HG02970 (cell line): Measurements from ENCODE around the gene DYRK1A.
"Not testable (repeated sequence)": the region's sequence is repeated elsewhere in the genome, so short reads cannot be mapped to it uniquely, and the experiment has no call there.

Source experiments
- ATAC-seq: cut with Tn5 transposase; IDR thresholded peaks from one replicate; pipeline ENCODE4 v1.9.1; 2021; ENCODE audit warnings: mild to moderate bottlenecking, moderate library complexity, moderate number of reproducible peaks; ENCODE audit not compliant: unreplicated experiment, low FRiP score

Gene DYRK1A

DNA sequence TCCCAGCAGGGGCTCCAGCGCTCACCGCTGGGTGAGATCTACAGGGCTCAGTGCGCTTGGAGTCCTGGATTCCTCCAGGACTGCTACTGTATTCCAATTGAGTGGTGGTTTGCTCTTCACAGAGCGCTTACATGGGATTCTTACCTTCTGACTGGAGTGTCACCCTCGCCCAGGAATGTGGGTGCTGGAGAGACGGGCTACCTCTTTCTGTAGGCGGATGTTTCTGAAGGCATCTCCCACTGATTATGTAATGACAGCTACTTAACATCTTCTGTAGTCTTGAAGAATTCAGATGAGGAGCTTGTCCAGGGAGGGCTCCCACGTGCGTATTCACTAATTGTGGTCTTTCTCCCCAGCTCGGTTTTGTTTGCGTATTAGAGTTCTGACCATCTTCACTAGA is 154.2 kb downstream of the DYRK1A start:
- no peak for ATAC-seq

GRCh38 chr21:37521658-37522057 is 155.1 kb downstream of the DYRK1A start:
- ATAC-seq: no peak

GRCh38 chr21:37522641-37523295 is 156.2 kb downstream of the DYRK1A start:
- no peak for ATAC-seq

DNA sequence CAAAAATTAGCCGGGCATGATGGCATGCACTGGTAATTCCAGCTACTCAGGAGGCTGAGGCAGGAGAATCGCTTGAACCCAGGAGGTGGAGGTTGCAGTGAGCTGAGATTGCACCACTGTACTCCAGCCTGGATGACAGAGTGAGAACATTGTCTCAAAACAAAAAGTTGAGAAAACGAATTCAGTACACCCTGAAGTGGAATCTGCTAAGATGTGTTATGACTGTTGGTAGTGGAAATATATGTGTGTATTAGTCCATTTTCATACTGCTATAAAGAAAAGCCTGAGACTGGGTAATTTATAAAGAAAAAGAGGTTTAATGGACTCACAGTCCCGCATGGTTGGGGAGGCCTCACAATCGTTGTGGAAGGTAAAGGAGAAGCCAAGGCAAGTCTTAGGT is 158.4 kb downstream of the DYRK1A start:
- not testable (repeated sequence) for ATAC-seq

- ATAC-seq: no peak
Measured at GRCh38 chr21:37525810-37526209, 159.2 kb downstream of the DYRK1A start.

GRCh38 chr21:37527103-37527502 is 160.5 kb downstream of the DYRK1A start:
- ATAC-seq: no peak

DNA sequence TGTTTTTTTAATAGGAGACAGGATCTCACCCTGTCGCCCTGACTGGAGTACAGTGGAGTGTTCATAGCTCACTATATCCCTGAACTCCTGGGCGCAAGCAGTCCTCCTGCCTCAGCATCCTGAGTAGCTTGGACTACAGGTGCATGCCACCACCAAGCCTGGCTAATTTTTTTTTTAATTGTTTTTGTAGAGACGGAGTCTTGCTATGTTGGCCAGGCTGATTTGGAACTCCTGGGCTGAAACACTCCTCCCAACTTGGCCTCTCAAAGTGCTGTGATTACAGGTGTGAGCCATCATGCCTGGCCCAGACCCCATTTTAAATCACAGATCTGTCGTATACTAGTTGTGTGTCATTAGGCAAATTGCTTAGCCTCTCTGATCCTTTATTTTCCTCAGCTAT is 161.1 kb downstream of the DYRK1A start:
- no peak for ATAC-seq

- no peak for ATAC-seq
Measured at GRCh38 chr21:37528150-37528937, 161.8 kb downstream of the DYRK1A start.

- no peak for ATAC-seq
Measured at GRCh38 chr21:37529649-37530048, 163.1 kb downstream of the DYRK1A start.

- no peak for ATAC-seq
Measured at GRCh38 chr21:37530901-37531351, 164.4 kb downstream of the DYRK1A start.

DNA sequence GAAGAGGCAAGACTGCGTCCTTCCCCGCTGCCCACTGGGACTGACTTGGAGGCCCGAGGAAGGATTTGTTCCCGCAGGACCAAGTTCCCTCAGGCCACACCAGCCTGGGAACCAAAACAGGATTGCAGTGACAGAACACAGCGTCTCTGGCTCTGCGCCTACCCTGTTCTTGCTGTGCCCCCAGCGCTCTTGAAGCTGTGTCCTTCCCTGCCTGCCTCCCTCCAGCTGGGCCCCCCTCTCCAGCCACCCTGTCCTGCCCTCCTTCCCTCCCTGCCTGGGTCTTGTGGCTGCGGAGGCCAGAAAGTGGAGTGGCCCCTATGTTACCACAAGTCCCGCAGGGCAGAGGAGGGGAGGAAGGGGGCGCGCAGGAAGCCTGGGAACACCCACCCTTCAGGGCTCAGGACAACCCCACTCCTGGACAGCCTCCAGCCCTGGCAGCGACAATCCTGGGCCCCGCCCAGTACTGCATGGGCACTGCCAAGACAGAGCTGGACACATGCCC is 164.9 kb downstream of the DYRK1A start:
- ATAC-seq: no peak

DNA sequence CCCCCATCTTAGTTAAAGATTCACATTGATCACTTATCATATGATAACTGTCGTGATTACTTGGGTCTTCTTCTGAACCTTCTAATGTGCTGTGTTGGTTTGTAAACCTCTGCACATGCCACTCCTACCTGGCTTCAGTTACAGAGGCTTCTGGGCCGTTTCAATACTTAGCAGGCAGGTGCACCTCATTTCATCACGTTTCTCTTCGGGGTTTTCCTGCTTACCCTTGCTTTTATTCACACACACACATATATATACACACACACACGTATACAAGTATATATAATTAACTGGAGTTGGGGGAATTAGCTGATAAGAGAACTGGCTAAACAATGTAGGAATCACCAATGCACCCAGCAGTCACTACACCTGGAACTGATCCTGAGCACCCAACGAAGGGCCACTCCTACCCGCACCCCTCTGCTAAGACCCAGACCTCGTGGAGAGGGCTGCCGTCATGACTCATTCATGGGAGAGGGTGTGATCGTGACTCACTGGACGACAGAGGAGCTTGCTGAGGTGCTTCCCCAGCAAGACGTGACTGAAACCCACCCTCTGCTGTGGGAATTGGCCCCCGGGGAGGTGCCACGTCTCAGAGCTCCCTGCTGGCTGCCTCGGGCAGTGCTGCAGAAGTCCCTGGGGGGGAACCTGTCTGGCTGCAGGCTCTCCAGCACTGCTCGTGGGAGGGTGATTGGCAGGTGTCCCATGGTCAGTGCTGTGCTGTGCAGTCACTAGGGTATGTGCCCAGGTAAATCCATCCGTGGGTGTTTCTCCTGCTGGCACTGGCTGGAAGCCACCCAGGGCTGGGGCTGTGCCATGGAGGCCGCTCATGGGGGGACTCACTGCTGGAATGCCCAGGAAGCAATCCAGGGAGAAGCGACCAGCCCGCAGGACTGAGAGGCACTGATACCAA is 166.6 kb downstream of the DYRK1A start:
- no peak for ATAC-seq

DNA sequence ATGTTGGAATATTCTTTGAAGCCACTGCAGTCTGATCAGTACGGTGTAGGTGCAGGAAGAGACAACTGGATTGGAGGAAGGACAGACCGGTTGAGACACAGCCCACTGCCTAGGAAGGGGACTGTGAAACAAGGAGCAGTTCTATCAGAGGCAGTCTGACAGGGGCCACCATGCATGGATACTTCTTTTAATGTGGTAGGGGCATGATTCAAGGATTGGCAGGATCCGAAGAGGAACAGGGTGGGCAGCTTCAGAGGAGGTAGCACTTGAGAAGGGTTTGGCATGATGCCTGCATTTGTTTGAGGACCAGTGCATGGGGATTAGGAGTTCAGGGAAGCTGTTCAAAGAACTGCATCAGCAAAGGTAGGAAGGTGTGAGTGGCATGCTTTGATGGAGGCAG is 167.9 kb downstream of the DYRK1A start:
- ATAC-seq: no peak

DNA sequence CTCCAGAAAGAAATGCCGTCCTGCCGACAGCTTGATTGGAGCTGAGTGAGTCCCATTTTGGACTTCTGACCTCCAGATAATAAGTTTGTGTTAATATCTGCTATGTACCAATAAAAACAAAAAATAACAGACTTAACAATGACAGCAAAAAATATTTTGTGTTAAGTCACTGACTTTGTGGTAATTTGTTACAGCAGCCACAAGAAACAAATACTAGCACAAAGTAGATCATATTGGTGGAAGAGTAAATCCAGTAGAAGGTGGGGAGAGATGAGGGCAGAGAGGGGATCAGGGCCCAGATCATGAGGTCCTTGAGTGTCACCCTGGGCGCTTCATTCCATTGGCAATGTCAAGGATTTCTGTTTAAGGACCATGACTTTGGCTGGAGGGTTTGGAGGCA is 168.6 kb downstream of the DYRK1A start:
- no peak for ATAC-seq

DNA sequence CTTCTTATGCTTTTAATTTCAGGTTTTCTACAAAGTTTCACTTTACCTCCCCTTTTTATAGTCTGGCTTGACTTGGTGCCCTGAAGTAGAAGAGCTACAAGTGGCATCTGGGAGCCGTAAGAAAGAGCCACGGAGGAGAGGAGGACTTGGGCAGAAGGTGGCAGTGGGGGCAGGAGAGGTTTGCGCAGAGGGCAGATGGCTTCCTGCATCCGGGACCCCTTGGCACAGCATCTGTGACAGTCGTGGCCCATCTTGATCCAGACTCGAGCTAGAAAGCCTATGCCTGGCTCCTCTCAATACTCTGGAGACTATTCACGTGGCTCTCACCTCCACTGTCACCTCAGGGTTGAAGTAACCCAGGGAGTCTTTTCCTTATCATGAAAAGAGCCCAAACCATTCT is 169.1 kb downstream of the DYRK1A start:
- no peak for ATAC-seq

GRCh38 chr21:37536616-37537278 is 170.2 kb downstream of the DYRK1A start:
- ATAC-seq: no peak

GRCh38 chr21:37537391-37537996 is 170.9 kb downstream of the DYRK1A start:
- ATAC-seq: no peak

DNA sequence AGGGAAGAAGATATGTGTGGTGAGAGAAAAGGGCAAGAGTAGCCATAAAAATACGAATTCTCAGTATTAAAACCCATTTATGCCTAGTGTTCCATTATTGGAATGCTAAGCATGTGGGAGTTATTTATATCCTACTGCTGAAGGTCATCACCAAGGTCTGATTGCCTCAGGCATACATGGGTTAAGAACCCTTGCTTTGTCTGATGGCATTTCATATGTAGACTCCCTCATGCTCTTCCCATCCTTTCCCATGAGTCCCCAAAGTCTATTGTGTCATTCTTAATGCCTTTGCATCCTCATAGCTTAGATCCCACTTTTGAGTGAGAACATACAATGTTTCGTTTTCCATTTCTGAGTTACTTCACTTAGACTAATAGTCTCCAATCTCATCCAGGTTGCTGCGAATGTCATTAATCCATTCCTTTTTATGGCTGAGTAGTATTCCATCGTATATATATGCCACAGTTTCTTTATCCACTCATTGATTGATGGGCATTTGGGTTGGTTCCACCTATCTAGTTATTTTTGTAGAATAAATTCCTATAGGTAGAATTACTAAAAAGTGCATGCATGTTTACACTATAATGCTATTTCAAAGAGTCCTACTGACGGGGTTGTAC is 172.5 kb downstream of the DYRK1A start:
- no peak for ATAC-seq

- not testable (repeated sequence) for ATAC-seq
Measured at GRCh38 chr21:37541128-37541527, 174.6 kb downstream of the DYRK1A start.
